ENCODE measurements around the gene MAP3K7CL. TPM values are rescaled to one million over a fixed set of nuclear protein-coding genes. Genes with fewer than 3 reads are reported as not detected.

MAP3K7CL gene
- total and polyA plus RNA-seq, 2 of the 8 experiments (the other 6 are each of a cell fraction or from before 2014, with no cell fraction given): not detected

DNA sequence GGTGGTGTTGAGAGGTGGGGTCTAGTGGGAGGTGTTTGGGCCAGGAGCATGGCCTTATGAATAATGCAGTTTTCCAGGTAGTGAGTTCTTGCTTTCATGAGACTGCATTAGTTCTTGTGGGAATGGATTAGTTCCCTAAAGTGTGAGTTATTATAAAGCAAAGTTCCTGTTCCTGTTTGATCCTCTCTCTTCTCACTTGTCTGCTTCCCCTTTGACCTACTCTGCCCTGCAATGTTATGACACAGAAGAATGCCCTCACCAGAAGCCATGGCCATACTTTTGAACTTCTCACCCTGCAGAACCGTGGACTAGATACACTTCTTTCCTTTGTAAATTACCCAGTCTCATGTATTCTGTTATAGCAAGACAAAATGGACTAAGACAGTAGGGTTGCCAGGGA lies 53.6 kb downstream of the MAP3K7CL start:
- Histone ChIP-seq H3K18ac (ENCODE audit: extremely low read depth, low read length) (no peak overlapping the region), H2AFZ (ENCODE audit: low read length) (no peak overlapping the region), H3K79me2 (ENCODE audit: control insufficient read depth in 1 of 2, insufficient read depth in 2 of 2, low read length in 2 of 2) (no peaks in the 10 kb centered on the region), H3K4ac (replicated peaks; ENCODE audit: insufficient read length, low read depth, low read length) (no peak overlapping the region), H4K20me1 (replicated peaks in 1 of 2; ENCODE audit: control insufficient read depth in 1 of 2, insufficient read depth in 2 of 2, low read length in 2 of 2) (no peaks in the 10 kb centered on the region), H2BK5ac (ENCODE audit: low read depth, low read length) (no peak overlapping the region), H3K79me1 (ENCODE audit: low read depth, low read length) (no peaks in the 10 kb centered on the region), H3K9me3 (ENCODE audit: insufficient read depth in 2 of 2, low read depth in 1 of 2, low read length in 1 of 2) (no peaks in the 10 kb centered on the region), H2BK12ac (ENCODE audit: low read depth, low read length) (no peak overlapping the region), H3K27me3 (replicated peaks in 1 of 4; ENCODE audit: control insufficient read depth in 3 of 4, extremely low read depth in 1 of 4, insufficient read depth in 3 of 4, low read length in 3 of 4) (peaks cover 0 to 3% (median 0%) of the 10 kb centered on the region in 4 experiments; a peak in 1 of 7 replicates), H3K4me3 (ENCODE audit: extremely low read depth in 1 of 4, insufficient read depth in 2 of 4, low read depth in 3 of 4, low read length in 4 of 4) (no peak overlapping the region), H2BK15ac (ENCODE audit: low read length) (no peak overlapping the region), H4K5ac (ENCODE audit: insufficient read length, low read depth, low read length) (no peak overlapping the region), H3K27ac (ENCODE audit: low read depth, low read length) (no peak overlapping the region), H3K9ac (replicated peaks in 1 of 4; ENCODE audit: extremely low read depth in 1 of 4, low read depth in 3 of 4, low read length in 3 of 4) (no peak overlapping the region), H3K14ac (ENCODE audit: insufficient read length) (no peak overlapping the region), H4K91ac (replicated peaks; ENCODE audit: insufficient read length, low read length) (no peak overlapping the region), H3K56ac (replicated peaks; ENCODE audit: insufficient read length, low read depth, low read length) (no peak overlapping the region), H4K8ac (ENCODE audit: extremely low read depth, insufficient read depth, low read length) (no peak overlapping the region), H3K36me3 (ENCODE audit: control insufficient read depth in 2 of 4, insufficient read depth in 4 of 4, low read length in 3 of 4) (no peaks in the 10 kb centered on the region), H3K23me2 (ENCODE audit: low read depth, low read length) (no peaks in the 10 kb centered on the region), H2AK5ac (ENCODE audit: low read depth, low read length) (no peak overlapping the region), H3K23ac (ENCODE audit: insufficient read length) (no peak overlapping the region), H3K4me2 (ENCODE audit: insufficient read depth in 1 of 2, low read depth in 2 of 2, low read length in 2 of 2) (no peak overlapping the region), H2BK120ac (replicated peaks; ENCODE audit: low read depth, low read length) (no peak overlapping the region), H3K4me1 (replicated peaks in 1 of 4; ENCODE audit: control insufficient read depth in 3 of 4, insufficient read depth in 4 of 4, low read length in 3 of 4) (peaks cover 0 to 3% (median 0%) of the 10 kb centered on the region in 4 experiments; a peak in 1 of 7 replicates), H2BK20ac (ENCODE audit: low read length) (no peak overlapping the region)
- no peak for DNase-seq (ENCODE audit: low read depth in 1 of 2, low spot score in 2 of 2)
- POLR2A ChIA-PET (ENCODE audit: partially characterized antibody): no interaction called here
- no peak for FAIRE-seq
- WGBS, 2 experiments (ENCODE audit: extremely low coverage in 1 of 2, insufficient coverage in 1 of 2, insufficient read length in 1 of 2, insufficient replicate concordance in 2 of 2, low coverage in 1 of 2, low lambda C conversion rate in 2 of 2, missing lambda C conversion rate in 1 of 2): 89% methylated on average over 1 of the region's 1 CpG; no CpG with 5 or more reads in 1 of the 2 experiments
- CTCF ChIA-PET (ENCODE audit: partially characterized antibody): no interaction called here
- TF ChIP-seq JUN (IDR thresholded peaks at IDR 0.05; ENCODE audit: low read depth, low read length) (no peak), TAF7 (optimal IDR thresholded peaks at IDR 0.05; ENCODE audit: borderline replicate concordance, low read depth, low read length) (no peak), NRF1 (IDR thresholded peaks at IDR 0.05; ENCODE audit: low read depth, low read length) (no peak), RAD21 (IDR thresholded peaks at IDR 0.05 in 1 of 2, conservative IDR thresholded peaks at IDR 0.05 in 1 of 2; ENCODE audit: low read depth in 2 of 2, low read length in 2 of 2) (no peak), TAF1 (IDR thresholded peaks at IDR 0.05; ENCODE audit: low read depth, low read length) (no peak), CREB1 (IDR thresholded peaks at IDR 0.05) (no peak), SP1 (IDR thresholded peaks at IDR 0.05; ENCODE audit: low read depth, low read length) (no peak)
- TF ChIP-seq, protein P1, sequence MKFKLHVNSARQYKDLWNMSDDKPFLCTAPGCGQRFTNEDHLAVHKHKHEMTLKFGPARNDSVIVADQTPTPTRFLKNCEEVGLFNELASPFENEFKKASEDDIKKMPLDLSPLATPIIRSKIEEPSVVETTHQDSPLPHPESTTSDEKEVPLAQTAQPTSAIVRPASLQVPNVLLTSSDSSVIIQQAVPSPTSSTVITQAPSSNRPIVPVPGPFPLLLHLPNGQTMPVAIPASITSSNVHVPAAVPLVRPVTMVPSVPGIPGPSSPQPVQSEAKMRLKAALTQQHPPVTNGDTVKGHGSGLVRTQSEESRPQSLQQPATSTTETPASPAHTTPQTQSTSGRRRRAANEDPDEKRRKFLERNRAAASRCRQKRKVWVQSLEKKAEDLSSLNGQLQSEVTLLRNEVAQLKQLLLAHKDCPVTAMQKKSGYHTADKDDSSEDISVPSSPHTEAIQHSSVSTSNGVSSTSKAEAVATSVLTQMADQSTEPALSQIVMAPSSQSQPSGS (IDR thresholded peaks at IDR 0.05; ENCODE audit: low read length): no peak
- TF ChIP-seq, protein P2, sequence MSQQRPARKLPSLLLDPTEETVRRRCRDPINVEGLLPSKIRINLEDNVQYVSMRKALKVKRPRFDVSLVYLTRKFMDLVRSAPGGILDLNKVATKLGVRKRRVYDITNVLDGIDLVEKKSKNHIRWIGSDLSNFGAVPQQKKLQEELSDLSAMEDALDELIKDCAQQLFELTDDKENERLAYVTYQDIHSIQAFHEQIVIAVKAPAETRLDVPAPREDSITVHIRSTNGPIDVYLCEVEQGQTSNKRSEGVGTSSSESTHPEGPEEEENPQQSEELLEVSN (IDR thresholded peaks at IDR 0.05): no peak
